ENCODE results near the gene HYDIN.

- TF ChIP-seq CTCF (conservative IDR thresholded peaks at IDR 0.05) (no peak), ZFX (IDR thresholded peaks at IDR 0.05) (no peak)
These were observed 425.1 kb downstream of the HYDIN start for GRCh38 chr16:70805380-70805779.
